Panc1 (cell line): ENCODE data around the gene PXMP2.
"Not testable (repeated sequence)": the region's sequence is repeated elsewhere in the genome, so short reads cannot be mapped to it uniquely, and the experiment has no call there.

ENCODE experiments used
- CTCF ChIP-seq: fragments of 450-650 bp; IDR thresholded peaks from 2 replicates; pipeline ENCODE4 v1.5.1; 2017; ENCODE audit warnings: mild to moderate bottlenecking
- POLR2AphosphoS5 ChIP-seq: IDR thresholded peaks from 2 replicates; pipeline ENCODE4 v1.6.1; 2012; ENCODE audit warnings: mild to moderate bottlenecking, low read depth, low read length, moderate library complexity
- SIN3A ChIP-seq: IDR thresholded peaks from 2 replicates; pipeline ENCODE4 v1.6.1; 2012; ENCODE audit warnings: low read depth, mild to moderate bottlenecking, low read length, moderate library complexity, borderline replicate concordance; ENCODE audit not compliant: insufficient read depth
- TF ChIP-seq, protein P1 (sequence below), 2 experiments: IDR thresholded peaks; 2 replicates each; pipeline ENCODE4 v1.6.1; 2011 to 2012; ENCODE audit warnings: low read depth in 2 of 2, control low read depth in 1 of 2, low read length in 1 of 2, mild to moderate bottlenecking in 1 of 2, moderate library complexity in 1 of 2; ENCODE audit not compliant: insufficient read depth in 1 of 2

- TF ChIP-seq CTCF, POLR2AphosphoS5, SIN3A: not testable (repeated sequence)
- TF ChIP-seq, protein P1, sequence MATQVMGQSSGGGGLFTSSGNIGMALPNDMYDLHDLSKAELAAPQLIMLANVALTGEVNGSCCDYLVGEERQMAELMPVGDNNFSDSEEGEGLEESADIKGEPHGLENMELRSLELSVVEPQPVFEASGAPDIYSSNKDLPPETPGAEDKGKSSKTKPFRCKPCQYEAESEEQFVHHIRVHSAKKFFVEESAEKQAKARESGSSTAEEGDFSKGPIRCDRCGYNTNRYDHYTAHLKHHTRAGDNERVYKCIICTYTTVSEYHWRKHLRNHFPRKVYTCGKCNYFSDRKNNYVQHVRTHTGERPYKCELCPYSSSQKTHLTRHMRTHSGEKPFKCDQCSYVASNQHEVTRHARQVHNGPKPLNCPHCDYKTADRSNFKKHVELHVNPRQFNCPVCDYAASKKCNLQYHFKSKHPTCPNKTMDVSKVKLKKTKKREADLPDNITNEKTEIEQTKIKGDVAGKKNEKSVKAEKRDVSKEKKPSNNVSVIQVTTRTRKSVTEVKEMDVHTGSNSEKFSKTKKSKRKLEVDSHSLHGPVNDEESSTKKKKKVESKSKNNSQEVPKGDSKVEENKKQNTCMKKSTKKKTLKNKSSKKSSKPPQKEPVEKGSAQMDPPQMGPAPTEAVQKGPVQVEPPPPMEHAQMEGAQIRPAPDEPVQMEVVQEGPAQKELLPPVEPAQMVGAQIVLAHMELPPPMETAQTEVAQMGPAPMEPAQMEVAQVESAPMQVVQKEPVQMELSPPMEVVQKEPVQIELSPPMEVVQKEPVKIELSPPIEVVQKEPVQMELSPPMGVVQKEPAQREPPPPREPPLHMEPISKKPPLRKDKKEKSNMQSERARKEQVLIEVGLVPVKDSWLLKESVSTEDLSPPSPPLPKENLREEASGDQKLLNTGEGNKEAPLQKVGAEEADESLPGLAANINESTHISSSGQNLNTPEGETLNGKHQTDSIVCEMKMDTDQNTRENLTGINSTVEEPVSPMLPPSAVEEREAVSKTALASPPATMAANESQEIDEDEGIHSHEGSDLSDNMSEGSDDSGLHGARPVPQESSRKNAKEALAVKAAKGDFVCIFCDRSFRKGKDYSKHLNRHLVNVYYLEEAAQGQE (IDR thresholded peaks at IDR 0.05; ENCODE audit: insufficient read depth in 1 of 2, low read depth in 2 of 2, low read length in 1 of 2) = not testable (repeated sequence)
Observed at GRCh38 chr12:132753670-132754069, 66.3 kb downstream of the PXMP2 start.
